GM04503 (cell line): ENCODE measurements around the gene SCYGR5.
"Not testable (repeated sequence)": the region's sequence is repeated elsewhere in the genome, so short reads cannot be mapped to it uniquely, and the experiment has no call there.

ENCODE experiments used
- DNase-seq: peaks from one replicate; pipeline ENCODE4 v3.0.0-alpha.2; 2012; ENCODE audit warnings: low read depth

Gene SCYGR5

GRCh38 chr2:227666631-227667170 is at the start of gene SCYGR5:
TSS of gene SCYGR5 (plus strand) at chr2:227666804. CDS start at chr2:227666804, 0 bp downstream.
- not testable (repeated sequence) for DNase-seq

GRCh38 chr2:227617316-227618230 is 49.0 kb upstream of the SCYGR5 start, which contains the start of gene SCYGR4:
TSS of gene SCYGR4 (plus strand) at chr2:227617498. CDS start at chr2:227617498, 0 bp downstream.
- no peak for DNase-seq

GRCh38 chr2:227623226-227623625 is 43.4 kb upstream of the SCYGR5 start:
- peak; percentile 29 for DNase-seq

GRCh38 chr2:227625420-227625819 is 41.2 kb upstream of the SCYGR5 start:
- no peak for DNase-seq

- no peak for DNase-seq
Measured at GRCh38 chr2:227626580-227627151, 39.9 kb upstream of the SCYGR5 start.

- no peak for DNase-seq
Measured at GRCh38 chr2:227627769-227628168, 38.8 kb upstream of the SCYGR5 start.

GRCh38 chr2:227629435-227629834 is 37.2 kb upstream of the SCYGR5 start:
- DNase-seq: no peak

GRCh38 chr2:227630322-227630721 is 36.3 kb upstream of the SCYGR5 start:
- no peak for DNase-seq

GRCh38 chr2:227632827-227633226 is 33.8 kb upstream of the SCYGR5 start:
- DNase-seq: no peak

GRCh38 chr2:227634201-227634600 is 32.4 kb upstream of the SCYGR5 start:
- no peak for DNase-seq

- DNase-seq: no peak
Measured at GRCh38 chr2:227642656-227643055, 23.9 kb upstream of the SCYGR5 start.

GRCh38 chr2:227643990-227644551 is 22.5 kb upstream of the SCYGR5 start:
- no peak for DNase-seq

- peak; percentile 17 for DNase-seq
Measured at GRCh38 chr2:227653419-227653818, 13.2 kb upstream of the SCYGR5 start.

- no peak for DNase-seq
Measured at GRCh38 chr2:227654426-227654825, 12.2 kb upstream of the SCYGR5 start.

- DNase-seq: peak; percentile 69
Measured at GRCh38 chr2:227655454-227655853, 11.2 kb upstream of the SCYGR5 start.

- no peak for DNase-seq
Measured at GRCh38 chr2:227657199-227657845, 9.3 kb upstream of the SCYGR5 start.

GRCh38 chr2:227661025-227661649 is 5.5 kb upstream of the SCYGR5 start:
- DNase-seq: no peak

GRCh38 chr2:227661827-227662226 is 4.8 kb upstream of the SCYGR5 start:
- DNase-seq: no peak

GRCh38 chr2:227665189-227665940 is 1.2 kb upstream of the SCYGR5 start:
- no peak for DNase-seq

GRCh38 chr2:227671170-227671905 is 4.7 kb downstream of the SCYGR5 start:
- no peak for DNase-seq
